ENCODE results near the gene TMEM82.

TMEM82 gene

GRCh38 chr1:15736038-15736891 lies 6.0 kb upstream of the TMEM82 start, which contains the start of gene SLC25A34:
Gene SLC25A34, plus strand, starts transcription at chr1:15736258. Its CDS starts 228 bp downstream, at chr1:15736486.
- DNase-seq (ENCODE audit: low read depth, low spot score) = no peak

GRCh38 chr1:15736892-15737261 lies 5.4 kb upstream of the TMEM82 start:
- DNase-seq (ENCODE audit: low read depth, low spot score) = no peak

GRCh38 chr1:15737324-15738319 lies 4.7 kb upstream of the TMEM82 start:
- no peak for DNase-seq (ENCODE audit: low read depth, low spot score)

GRCh38 chr1:15738416-15739113 lies 3.7 kb upstream of the TMEM82 start:
- DNase-seq (ENCODE audit: low read depth, low spot score) = no peak

GRCh38 chr1:15739259-15739658 lies 3.0 kb upstream of the TMEM82 start:
- no peak for DNase-seq (ENCODE audit: low read depth, low spot score)

- DNase-seq (ENCODE audit: low read depth, low spot score) = no peak
Measured at GRCh38 chr1:15739745-15740144, 2.6 kb upstream of the TMEM82 start.

GRCh38 chr1:15740924-15741850 lies 1.1 kb upstream of the TMEM82 start:
- no peak for DNase-seq (ENCODE audit: low read depth, low spot score)

GRCh38 chr1:15744122-15744679 lies 1.9 kb downstream of the TMEM82 start:
- no peak for DNase-seq (ENCODE audit: low read depth, low spot score)

- DNase-seq (ENCODE audit: low read depth, low spot score) = no peak
Measured at GRCh38 chr1:15747378-15747777, 5.1 kb downstream of the TMEM82 start.

- no peak for DNase-seq (ENCODE audit: low read depth, low spot score)
Measured at GRCh38 chr1:15748264-15748663, 6.0 kb downstream of the TMEM82 start.

- DNase-seq (ENCODE audit: low read depth, low spot score) = no peak
Measured at GRCh38 chr1:15748690-15749398, 6.5 kb downstream of the TMEM82 start.

GRCh38 chr1:15749399-15750291 lies 7.3 kb downstream of the TMEM82 start:
- DNase-seq (ENCODE audit: low read depth, low spot score) = no peak

- DNase-seq (ENCODE audit: low read depth, low spot score) = no peak
Measured at GRCh38 chr1:15750924-15751323, 8.6 kb downstream of the TMEM82 start.

- no peak for DNase-seq (ENCODE audit: low read depth, low spot score)
Measured at GRCh38 chr1:15751717-15752116, 9.4 kb downstream of the TMEM82 start.

- DNase-seq (ENCODE audit: low read depth, low spot score) = no peak
Measured at GRCh38 chr1:15753776-15754175, 11.5 kb downstream of the TMEM82 start.

- DNase-seq (ENCODE audit: low read depth, low spot score) = no peak
Measured at GRCh38 chr1:15755021-15755645, 12.8 kb downstream of the TMEM82 start.

GRCh38 chr1:15755646-15756040 lies 13.3 kb downstream of the TMEM82 start:
- DNase-seq (ENCODE audit: low read depth, low spot score) = no peak

Data from brain pericyte (primary cell).